ENCODE measurements around the gene FILIP1. TPM values are rescaled to one million over a fixed set of nuclear protein-coding genes. Genes with fewer than 3 reads are reported as not detected.

FILIP1 gene
- polyA plus RNA-seq, 1 donor: 57.6 TPM

- no peak for DNase-seq (ENCODE audit: low read depth)
Measured at GRCh38 chr6:75334266-75335040, 159.1 kb downstream of the FILIP1 start.

DNA sequence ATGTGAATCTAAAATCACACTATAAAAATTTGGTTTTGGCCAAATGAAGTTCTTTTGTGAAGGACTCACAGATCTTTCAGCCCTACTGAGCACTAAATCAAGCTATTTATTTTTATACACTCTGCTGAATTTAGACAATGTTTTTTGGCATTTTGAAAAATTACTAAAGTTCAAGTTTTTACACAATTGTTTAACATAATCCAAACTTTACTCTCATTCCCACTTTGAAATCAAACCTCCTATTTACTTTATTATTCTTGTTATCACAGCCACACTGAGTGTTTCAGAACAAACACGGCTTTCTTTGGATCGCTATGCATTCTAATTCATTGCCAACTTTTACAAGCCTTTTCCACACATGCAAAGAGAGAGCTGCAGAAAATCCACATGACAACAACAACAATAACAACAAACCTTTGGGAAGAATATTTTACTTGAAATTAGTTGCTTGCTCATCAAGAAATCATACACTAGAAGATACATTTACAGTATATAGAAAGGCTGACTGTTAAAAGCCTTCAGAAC is 159.9 kb downstream of the FILIP1 start:
- peak; percentile 43 for DNase-seq (ENCODE audit: low read depth)

DNA sequence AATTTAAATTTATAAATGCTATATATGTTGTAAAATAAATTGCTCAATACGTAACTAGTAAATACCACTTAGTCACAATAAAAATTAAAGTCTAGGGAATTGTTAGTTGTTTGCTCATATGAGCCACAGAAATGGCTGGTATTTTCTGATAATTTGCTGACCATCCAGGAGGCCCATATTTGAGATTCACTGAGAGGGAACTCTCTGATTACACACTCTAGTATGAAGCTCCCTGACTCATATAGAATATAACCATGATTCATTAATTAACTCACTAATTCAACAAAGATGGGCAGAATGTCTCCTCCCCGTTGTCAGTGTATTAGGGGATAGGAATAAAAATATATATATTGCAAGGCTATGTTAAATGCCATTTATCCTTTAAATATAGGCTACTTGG is 162.4 kb downstream of the FILIP1 start:
- DNase-seq (ENCODE audit: low read depth): no peak

GRCh38 chr6:75329703-75330102 is 163.9 kb downstream of the FILIP1 start:
- DNase-seq (ENCODE audit: low read depth): no peak

DNA sequence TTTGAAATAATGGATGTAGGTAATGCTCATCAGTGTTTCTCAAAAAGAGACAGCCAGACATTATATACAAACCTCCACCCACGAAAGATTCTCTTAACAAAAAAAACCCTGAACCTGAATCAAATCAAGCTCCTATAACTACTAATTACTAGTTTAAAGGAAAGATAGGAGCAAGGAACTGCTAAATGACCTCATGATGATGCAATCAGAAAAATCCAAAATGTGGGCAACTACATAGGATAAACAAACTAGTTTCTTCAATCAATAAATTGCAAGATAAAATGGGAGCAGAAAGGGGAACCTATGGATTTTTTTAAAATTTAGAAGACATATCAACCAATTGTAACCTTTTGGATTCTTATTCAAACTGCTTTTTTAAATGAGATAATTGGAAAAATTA is 165.8 kb downstream of the FILIP1 start:
- no peak for DNase-seq (ENCODE audit: low read depth)

DNA sequence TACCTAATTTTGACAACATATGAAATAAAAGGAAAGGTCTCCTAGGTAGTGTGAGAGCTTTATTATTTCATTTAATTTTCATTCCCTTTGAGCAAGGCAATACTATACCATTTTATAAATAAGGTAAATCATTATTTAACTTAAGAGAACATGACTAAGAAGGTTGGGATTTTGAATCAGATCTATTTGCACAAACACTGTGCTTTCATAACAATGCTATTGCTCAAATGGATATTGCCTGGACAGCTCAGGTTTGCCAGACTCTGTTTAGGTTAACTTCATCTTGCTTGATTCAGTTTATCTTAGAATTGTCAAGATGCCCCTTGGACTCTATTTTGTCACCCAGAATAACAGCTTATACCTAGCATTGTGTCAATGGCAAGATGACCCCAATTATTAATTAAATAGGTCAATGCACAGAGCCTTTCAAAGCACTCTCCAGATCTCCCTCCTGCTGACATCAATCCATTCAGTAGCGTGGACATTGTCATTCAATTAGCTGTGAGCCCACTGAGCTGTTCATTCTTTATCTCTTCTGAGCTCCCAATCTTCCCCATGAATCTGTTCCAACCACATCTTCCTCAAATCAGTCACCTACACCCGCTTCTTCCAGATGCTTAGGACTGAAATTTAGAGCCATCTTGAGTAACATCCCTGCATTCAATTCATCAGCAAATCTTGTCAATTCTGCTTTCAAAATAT is 166.9 kb downstream of the FILIP1 start:
- DNase-seq (ENCODE audit: low read depth): no peak

DNA sequence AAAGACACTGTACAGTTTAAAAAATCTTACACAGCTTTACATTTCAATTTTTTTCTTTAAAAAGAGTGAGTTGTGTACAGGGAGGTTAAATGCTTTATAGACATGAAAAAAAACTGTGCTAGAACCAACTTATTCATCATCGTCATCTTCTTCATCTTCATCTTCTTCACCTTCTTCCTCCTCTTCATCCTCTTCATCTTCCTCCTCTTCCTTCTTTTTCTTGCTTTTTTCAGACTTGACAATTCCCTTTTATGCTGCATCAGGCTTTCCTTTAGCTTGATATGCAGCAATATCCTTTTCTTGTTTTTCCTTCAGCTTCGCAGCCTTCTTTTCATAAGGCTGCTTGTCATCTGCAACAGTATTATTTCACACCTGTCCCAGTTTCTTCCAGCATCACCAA is 174.7 kb downstream of the FILIP1 start:
- no peak for DNase-seq (ENCODE audit: low read depth)

- DNase-seq (ENCODE audit: low read depth): no peak
Measured at GRCh38 chr6:75317503-75318206, 175.9 kb downstream of the FILIP1 start.

DNA sequence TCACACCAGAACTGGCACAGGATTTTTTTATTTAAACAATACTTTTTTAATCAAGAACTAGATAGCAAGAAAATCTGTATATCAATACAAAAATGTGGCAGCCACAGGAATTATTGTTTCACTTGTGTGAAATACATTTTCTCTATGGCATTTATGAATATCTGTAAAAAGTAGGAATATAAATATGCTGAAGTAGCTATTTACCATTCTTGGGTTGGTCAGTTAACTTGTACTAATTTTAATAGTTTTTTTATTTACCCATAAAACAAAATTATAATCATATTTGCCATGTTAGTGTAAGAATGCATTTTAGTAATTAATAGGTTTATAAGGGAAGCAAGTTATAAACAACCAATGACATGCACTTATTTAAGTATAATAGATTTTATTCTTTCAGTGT is 177.6 kb downstream of the FILIP1 start:
- no peak for DNase-seq (ENCODE audit: low read depth)

GRCh38 chr6:75308250-75308988 is 185.2 kb downstream of the FILIP1 start:
- DNase-seq (ENCODE audit: low read depth): no peak

DNA sequence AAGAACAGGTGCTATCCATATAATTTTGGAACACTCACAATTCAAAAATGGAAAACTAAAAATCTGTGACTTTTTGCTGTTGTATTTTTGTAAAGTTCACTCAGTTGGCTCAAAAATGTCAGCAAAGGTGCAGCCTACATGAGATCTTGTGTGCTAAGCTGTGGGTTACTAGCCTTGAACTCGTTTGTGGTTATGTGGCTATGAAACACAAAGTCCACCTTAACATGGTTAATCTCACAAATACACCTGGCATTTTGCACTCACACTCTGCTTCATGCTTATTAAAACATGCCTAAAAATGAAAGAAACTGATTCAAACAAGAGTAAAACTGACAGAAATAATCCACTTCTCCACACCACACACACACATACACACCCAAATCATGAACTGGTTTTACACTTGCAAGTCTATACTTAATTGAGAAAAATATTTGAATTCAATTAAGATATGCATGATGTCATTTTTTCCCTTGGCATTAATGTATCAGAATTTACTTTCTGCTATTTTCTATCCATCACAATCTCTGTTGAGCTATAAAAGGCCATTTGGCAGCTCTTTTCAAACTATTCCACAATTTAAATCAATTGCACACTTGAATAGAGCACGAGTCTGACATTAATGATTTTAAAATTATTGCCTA is 186.1 kb downstream of the FILIP1 start:
- DNase-seq (ENCODE audit: low read depth): no peak

DNA sequence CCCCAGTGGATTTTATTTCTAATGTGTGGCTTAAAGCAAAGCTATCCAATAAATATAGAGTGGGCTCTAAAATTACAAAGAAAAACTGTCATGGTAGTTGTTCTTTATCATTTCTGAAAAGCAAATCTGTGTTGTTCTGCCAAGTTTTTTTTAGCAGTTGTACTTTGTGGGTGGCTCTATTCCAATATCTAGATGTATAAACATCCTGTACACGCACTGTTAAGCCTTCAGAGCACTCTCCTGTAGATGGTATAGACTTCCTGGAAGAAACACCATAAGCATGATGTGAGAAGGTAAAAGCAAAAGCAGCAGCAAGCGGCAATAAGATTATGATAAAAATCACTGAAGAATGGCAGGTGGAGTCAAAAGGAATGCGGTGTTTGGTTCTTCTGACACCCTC is 187.5 kb downstream of the FILIP1 start:
- DNase-seq (ENCODE audit: low read depth): no peak

DNA sequence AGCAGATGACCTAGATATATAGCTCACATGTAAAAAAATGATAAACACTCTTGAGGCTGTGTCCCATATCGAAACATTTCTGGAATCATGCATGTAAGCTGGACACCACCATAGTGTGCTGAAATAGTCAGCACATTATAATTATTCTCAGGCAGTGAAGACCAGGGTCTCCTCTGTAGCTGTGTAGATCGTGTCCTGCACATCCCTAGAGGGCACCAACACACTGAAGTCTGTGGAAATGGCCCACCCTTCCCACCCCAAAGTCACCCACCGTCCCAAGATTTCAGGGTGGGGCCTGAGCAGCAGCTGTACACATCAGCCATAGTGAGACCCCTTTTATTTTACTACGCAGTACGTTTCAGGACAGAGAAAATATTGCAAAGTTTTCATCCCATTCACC is 188.0 kb downstream of the FILIP1 start:
- no peak for DNase-seq (ENCODE audit: low read depth)

GRCh38 chr6:75302280-75302679 is 191.3 kb downstream of the FILIP1 start:
- DNase-seq (ENCODE audit: low read depth): no peak

DNA sequence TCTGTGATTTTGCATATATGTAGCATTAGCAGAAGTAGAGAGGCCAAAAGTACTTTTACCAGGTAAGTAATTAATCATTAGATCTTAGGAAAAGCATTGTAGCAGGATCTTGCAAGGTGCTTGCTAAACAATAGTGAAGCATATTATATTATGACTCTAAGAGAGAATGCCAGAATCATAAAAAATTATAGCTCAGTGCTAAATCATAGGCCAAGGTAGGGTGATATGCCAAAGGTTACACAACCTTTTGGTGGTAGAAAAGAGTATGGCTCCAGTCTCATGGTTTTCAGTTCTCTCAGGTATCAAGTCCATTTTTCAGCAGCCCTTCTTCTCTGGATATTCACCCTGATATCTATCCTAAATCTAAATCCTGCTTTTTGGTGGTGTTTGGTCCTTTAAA is 192.1 kb downstream of the FILIP1 start:
- DNase-seq (ENCODE audit: low read depth): no peak

GRCh38 chr6:75301088-75301487 is 192.5 kb downstream of the FILIP1 start:
- no peak for DNase-seq (ENCODE audit: low read depth)

GRCh38 chr6:75300531-75300855 is 193.1 kb downstream of the FILIP1 start:
- no peak for DNase-seq (ENCODE audit: low read depth)

DNA sequence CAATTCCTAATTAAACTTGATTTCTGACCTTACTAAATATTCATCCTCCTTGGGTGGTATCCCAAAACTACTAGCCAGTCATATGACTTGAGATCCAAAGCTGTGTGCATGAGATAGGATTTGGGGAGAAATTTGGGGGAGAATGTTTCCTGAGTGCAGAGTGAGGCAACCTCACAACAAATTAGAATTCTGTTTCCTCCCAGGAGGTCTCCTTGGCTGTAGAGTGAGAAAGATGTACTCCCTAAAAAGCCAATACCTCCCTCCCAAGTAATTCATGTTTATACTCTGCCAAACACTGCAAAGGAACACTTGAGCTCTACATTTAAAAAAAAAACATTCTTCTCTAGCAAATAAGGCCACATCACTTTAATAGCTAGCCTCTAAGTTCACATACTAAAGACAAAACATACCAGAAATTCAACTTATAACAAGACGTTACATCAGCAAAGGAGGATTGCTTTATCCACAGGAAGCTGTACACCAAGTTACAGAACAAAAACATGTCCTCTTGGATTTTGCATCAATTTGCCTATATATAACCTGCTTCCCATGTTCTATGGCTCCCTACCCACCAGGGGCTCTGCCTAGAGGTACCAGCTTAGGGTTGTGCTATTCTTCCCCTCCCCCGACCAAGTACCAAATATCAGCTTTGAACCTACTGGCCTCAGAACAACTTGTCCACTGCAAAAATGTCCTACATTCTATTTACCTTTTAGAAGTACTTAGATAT is 193.6 kb downstream of the FILIP1 start:
- DNase-seq (ENCODE audit: low read depth): peak; percentile 68

DNA sequence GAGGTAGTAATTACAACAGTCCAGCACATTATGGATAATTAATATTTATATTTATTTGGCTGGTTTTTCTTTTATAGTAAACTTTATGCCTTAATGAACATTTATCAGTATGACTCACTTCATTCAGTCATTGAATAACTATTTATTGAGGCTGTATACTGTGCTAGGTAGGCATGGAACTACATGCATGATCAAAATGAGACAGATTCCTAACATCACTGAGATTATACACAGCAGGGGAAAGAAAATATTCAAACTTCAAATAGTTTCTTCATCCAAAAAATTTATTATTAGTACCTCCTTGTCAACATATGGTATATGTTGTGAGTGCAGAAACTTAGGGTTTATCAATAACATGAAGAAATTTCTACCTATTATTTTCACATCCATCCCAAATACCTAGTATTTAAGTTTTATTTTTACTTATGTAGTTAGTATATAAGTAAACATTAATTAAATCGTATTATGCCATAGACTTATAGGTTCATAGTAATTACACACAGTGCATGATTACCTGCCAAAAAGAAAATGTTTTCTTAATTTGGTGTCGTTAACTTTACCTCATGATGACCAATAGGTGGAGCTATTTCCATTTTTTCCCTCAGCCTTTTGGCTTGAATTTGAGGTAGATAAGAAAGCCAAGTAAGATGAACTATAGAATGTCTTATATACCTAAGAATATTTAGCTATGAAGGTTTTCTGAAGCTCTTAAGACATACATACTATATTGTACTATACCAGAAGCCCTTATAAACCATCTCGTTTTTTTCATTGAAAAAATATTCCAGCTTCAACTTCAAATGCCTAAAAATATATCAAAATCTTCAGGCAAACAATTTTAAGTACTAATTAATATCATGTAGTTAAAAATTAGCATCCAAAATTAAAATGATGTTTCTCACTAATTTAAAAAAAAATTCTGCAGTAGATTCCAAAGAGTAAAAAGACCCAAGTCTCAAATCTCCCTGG is 196.5 kb downstream of the FILIP1 start:
- peak; percentile 39 for DNase-seq (ENCODE audit: low read depth)

DNA sequence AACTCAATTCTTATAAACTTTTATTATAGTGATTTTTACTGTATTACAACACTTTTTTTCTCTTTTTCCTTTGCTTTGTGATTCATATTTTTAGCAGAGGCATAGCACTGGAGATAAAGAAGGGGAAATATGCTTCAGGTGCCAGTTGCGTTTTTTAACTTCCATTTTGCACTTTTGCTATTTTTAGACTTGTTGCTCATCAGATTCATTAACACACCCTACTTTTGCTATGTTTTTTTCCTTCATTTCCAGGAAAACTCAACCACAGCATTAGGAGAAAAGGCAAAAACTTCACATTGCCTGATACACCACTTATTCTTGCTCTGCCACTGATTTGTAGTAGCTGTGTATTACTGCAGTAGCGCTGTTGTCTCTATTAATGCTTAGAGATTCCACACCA is 201.0 kb downstream of the FILIP1 start:
- no peak for DNase-seq (ENCODE audit: low read depth)

All from forelimb muscle (tissue), 1 donor.